Astrocyte (in vitro differentiated cells and primary cell): ENCODE measurements around the gene SPPL2C.

Experiments used
- EZH2 ChIP-seq: IDR thresholded peaks from 2 replicates; pipeline ENCODE4 v1.6.1; 2012; ENCODE audit warnings: mild to moderate bottlenecking, low read length, inconsistent platforms; ENCODE audit not compliant: insufficient read depth
- TF ChIP-seq, protein P1 (sequence below): IDR thresholded peaks from 2 replicates; pipeline ENCODE4 v1.5.1; 2011; ENCODE audit warnings: low read depth, mild to moderate bottlenecking, inconsistent platforms, low read length, moderate library complexity; ENCODE audit not compliant: insufficient read depth

- TF ChIP-seq, protein P1, sequence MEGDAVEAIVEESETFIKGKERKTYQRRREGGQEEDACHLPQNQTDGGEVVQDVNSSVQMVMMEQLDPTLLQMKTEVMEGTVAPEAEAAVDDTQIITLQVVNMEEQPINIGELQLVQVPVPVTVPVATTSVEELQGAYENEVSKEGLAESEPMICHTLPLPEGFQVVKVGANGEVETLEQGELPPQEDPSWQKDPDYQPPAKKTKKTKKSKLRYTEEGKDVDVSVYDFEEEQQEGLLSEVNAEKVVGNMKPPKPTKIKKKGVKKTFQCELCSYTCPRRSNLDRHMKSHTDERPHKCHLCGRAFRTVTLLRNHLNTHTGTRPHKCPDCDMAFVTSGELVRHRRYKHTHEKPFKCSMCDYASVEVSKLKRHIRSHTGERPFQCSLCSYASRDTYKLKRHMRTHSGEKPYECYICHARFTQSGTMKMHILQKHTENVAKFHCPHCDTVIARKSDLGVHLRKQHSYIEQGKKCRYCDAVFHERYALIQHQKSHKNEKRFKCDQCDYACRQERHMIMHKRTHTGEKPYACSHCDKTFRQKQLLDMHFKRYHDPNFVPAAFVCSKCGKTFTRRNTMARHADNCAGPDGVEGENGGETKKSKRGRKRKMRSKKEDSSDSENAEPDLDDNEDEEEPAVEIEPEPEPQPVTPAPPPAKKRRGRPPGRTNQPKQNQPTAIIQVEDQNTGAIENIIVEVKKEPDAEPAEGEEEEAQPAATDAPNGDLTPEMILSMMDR: no peak
- no peak for TF ChIP-seq EZH2
Measured at GRCh38 chr17:45809499-45809898, 35.2 kb upstream of the SPPL2C start.
